Upper lobe of left lung (tissue), 6 donors: ENCODE data around the gene MEF2C. TPM values are rescaled to one million over a fixed set of nuclear protein-coding genes. Genes with fewer than 3 reads are reported as not detected.

Source experiments
- ATAC-seq, 2 donors: fragments of 200-7000 bp; cut with Tn5 transposase; one replicate each; pipeline ENCODE4 v1.9.1; 2022; ENCODE audit warnings: mild to moderate bottlenecking in 2 of 2, moderate library complexity in 2 of 2; ENCODE audit not compliant: low FRiP score in 2 of 2
- DNase-seq, 2 donors: peaks; one replicate each; pipeline ENCODE4 v3.0.0-alpha.2; 2019 to 2020
- H3K27ac ChIP-seq, 4 donors: fragments of 200-600 bp; sonication (generic); one replicate each; pipeline ENCODE4 v1.5.1; 2016 to 2019
- H3K27me3 ChIP-seq, 4 donors: fragments of 200-600 bp; sonication (generic); one replicate each; pipeline ENCODE4 v1.5.1; 2017 to 2019
- H3K36me3 ChIP-seq, 4 donors: fragments of 200-600 bp; sonication (generic); one replicate each; pipeline ENCODE4 v1.5.1; 2016 to 2019
- H3K4me1 ChIP-seq, 4 donors: fragments of 200-600 bp; sonication (generic); one replicate each; pipeline ENCODE4 v1.5.1; 2018 to 2019
- H3K4me3 ChIP-seq, 4 donors: fragments of 200-600 bp; sonication (generic); one replicate each; pipeline ENCODE4 v1.5.1; 2017 to 2019; ENCODE audit warnings: mild to moderate bottlenecking in 2 of 4, moderate library complexity in 1 of 4
- H3K9me3 ChIP-seq, 4 donors: fragments of 200-600 bp; sonication (generic); one replicate each; pipeline ENCODE4 v1.5.1; 2018 to 2019
- CTCF ChIP-seq, 6 experiments: fragments of 450-650 bp in 4 of 6; fragments of 200-600 bp in 2 of 6; sonication (generic) in 2 of 6; IDR thresholded peaks; one replicate each; pipeline ENCODE4 v1.5.1; 2016 to 2019; ENCODE audit warnings: antibody characterized with exemption in 6 of 6
- EP300 ChIP-seq, 4 donors: sonication (generic); formaldehyde crosslinking; IDR thresholded peaks; one replicate each; pipeline ENCODE4 v1.5.1; 2017; ENCODE audit warnings: antibody characterized with exemption in 4 of 4, control low read depth in 2 of 4
- POLR2A ChIP-seq, 4 donors: fragments of 450-650 bp; IDR thresholded peaks; one replicate each; pipeline ENCODE4 v1.5.1; 2016 to 2017; ENCODE audit warnings: antibody characterized with exemption in 4 of 4, mild to moderate bottlenecking in 2 of 4
- POLR2AphosphoS5 ChIP-seq, 2 donors: sonication (generic); formaldehyde crosslinking; IDR thresholded peaks; one replicate each; pipeline ENCODE4 v1.5.1; 2017; ENCODE audit warnings: antibody characterized with exemption in 2 of 2
- WGBS, 2 donors: methylation state at CpG; one replicate each; pipeline ENCODE4 v1.1.5; 2017 to 2018; 5-methylcytosine and 5-hydroxymethylcytosine counted together
- total RNA-seq, 6 donors: library from RNA; depleted of rRNA in 4 of 6; stranded (reverse); fragments of >200 nt in 4 of 6; gene quantifications; one replicate each; pipeline versions ENCODE4 v1.1.0 to v1.2.1, GENCODE V29; 2016 to 2021
- donor health status: DM: no; HTN: no; CAD: no; lungs with moderate emphysema.
- donor health status: DM: no; HTN: yes; CAD: no; lungs with severe emphysema.

MEF2C gene
- total RNA-seq, 6 donors from 2014 or later: 20.5 to 46.2 (median 35.8) TPM

- Histone ChIP-seq H3K4me1 (peaks cover 2 to 29% (median 12%) of the 10 kb centered on the region in 4 donors), H3K4me3 (no peak overlapping the region), H3K36me3 (no peaks in the 10 kb centered on the region), H3K27me3 (no peaks in the 10 kb centered on the region), H3K27ac (peak overlapping the region in 1 of 4 donors; percentile 30), H3K9me3 (no peaks in the 10 kb centered on the region)
- no peak for DNase-seq
- no peak for ATAC-seq
- WGBS, 2 donors: 77 to 84% methylated on average over 6 of the region's 6 CpGs
- no peak for TF ChIP-seq POLR2AphosphoS5 (IDR thresholded peaks at IDR 0.05)
- no peak for TF ChIP-seq CTCF (IDR thresholded peaks at IDR 0.05)
- no peak for TF ChIP-seq EP300 (IDR thresholded peaks at IDR 0.05)
- no peak for TF ChIP-seq POLR2A (IDR thresholded peaks at IDR 0.05)
Observed at GRCh38 chr5:88873447-88873846, 9.5 kb downstream of the MEF2C start.

GRCh38 chr5:88872971-88873370, 10.0 kb downstream of the MEF2C start:
- Histone ChIP-seq H3K4me1 (peaks cover 0 to 29% (median 10%) of the 10 kb centered on the region in 4 donors), H3K9me3 (no peaks in the 10 kb centered on the region), H3K36me3 (no peaks in the 10 kb centered on the region), H3K27me3 (no peaks in the 10 kb centered on the region), H3K27ac (peak overlapping the region in 1 of 4 donors; percentile 30), H3K4me3 (no peak overlapping the region)
- no peak for ATAC-seq
- WGBS, 2 donors: 67 to 68% methylated on average over 6 of the region's 6 CpGs
- DNase-seq: no peak
- TF ChIP-seq POLR2AphosphoS5 (IDR thresholded peaks at IDR 0.05) (no peak), POLR2A (IDR thresholded peaks at IDR 0.05) (no peak), CTCF (IDR thresholded peaks at IDR 0.05) (no peak), EP300 (IDR thresholded peaks at IDR 0.05) (no peak)

GRCh38 chr5:88870285-88870684, 12.7 kb downstream of the MEF2C start:
- Histone ChIP-seq H3K9me3 (no peaks in the 10 kb centered on the region), H3K27ac (no peak overlapping the region), H3K4me1 (peaks cover 0 to 12% (median 3%) of the 10 kb centered on the region in 4 donors), H3K36me3 (no peaks in the 10 kb centered on the region), H3K27me3 (no peaks in the 10 kb centered on the region), H3K4me3 (no peak overlapping the region)
- TF ChIP-seq POLR2A (IDR thresholded peaks at IDR 0.05): no peak
- no peak for TF ChIP-seq EP300 (IDR thresholded peaks at IDR 0.05)
- no peak for TF ChIP-seq POLR2AphosphoS5 (IDR thresholded peaks at IDR 0.05)
- TF ChIP-seq CTCF (IDR thresholded peaks at IDR 0.05): no peak
- 80 to 82% methylated on average over 2 of the region's 2 CpGs for WGBS, 2 donors
- DNase-seq (no peak), ATAC-seq (no peak)

- Histone ChIP-seq H3K27ac (no peak overlapping the region), H3K4me3 (no peak overlapping the region), H3K4me1 (peaks cover 0 to 5% (median 0%) of the 10 kb centered on the region in 4 donors), H3K9me3 (no peaks in the 10 kb centered on the region), H3K36me3 (no peaks in the 10 kb centered on the region), H3K27me3 (no peaks in the 10 kb centered on the region)
- 80 to 83% methylated on average over 7 of the region's 7 CpGs for WGBS, 2 donors
- TF ChIP-seq EP300 (IDR thresholded peaks at IDR 0.05): no peak
- TF ChIP-seq POLR2A (IDR thresholded peaks at IDR 0.05): no peak
- TF ChIP-seq CTCF (IDR thresholded peaks at IDR 0.05): no peak
- no peak for TF ChIP-seq POLR2AphosphoS5 (IDR thresholded peaks at IDR 0.05)
- ATAC-seq (no peak), DNase-seq (no peak)
Observed at GRCh38 chr5:88868468-88869068, 14.4 kb downstream of the MEF2C start.

GRCh38 chr5:88867638-88868037, 15.3 kb downstream of the MEF2C start:
- H3K36me3 ChIP-seq: no peaks in the 10 kb centered on the region
- H3K27me3 ChIP-seq: no peaks in the 10 kb centered on the region
- DNase-seq (no peak), ATAC-seq (no peak)
- H3K4me1 ChIP-seq: no peaks in the 10 kb centered on the region
- H3K9me3 ChIP-seq: no peaks in the 10 kb centered on the region
- 94 to 97% methylated on average over 6 of the region's 6 CpGs for WGBS, 2 donors
- TF ChIP-seq CTCF (IDR thresholded peaks at IDR 0.05) (no peak), POLR2AphosphoS5 (IDR thresholded peaks at IDR 0.05) (no peak), POLR2A (IDR thresholded peaks at IDR 0.05) (no peak), EP300 (IDR thresholded peaks at IDR 0.05) (no peak)
- no peak overlapping the region for H3K4me3 ChIP-seq
- no peak overlapping the region for H3K27ac ChIP-seq
